ENCODE measurements around the gene RAB28. TPM values are rescaled to one million over a fixed set of nuclear protein-coding genes. Genes with fewer than 3 reads are reported as not detected.

Gene RAB28
- total and polyA plus RNA-seq, 2 experiments from 2014 or later = 15.3 to 23.9 TPM

- Histone ChIP-seq H3K27me3 (ENCODE audit: insufficient read depth) (no peaks in the 10 kb centered on the region), H3F3A (replicated peaks; ENCODE audit: low read depth) (no peaks in the 10 kb centered on the region), H3K79me2 (replicated peaks; ENCODE audit: insufficient read depth) (no peaks in the 10 kb centered on the region), H3K4me2 (no peak overlapping the region), H3K4me3 (no peak overlapping the region), H3K9me2 (ENCODE audit: insufficient read depth) (no peaks in the 10 kb centered on the region), H4K20me1 (replicated peaks; ENCODE audit: insufficient read depth) (no peaks in the 10 kb centered on the region), H3K4me1 (ENCODE audit: insufficient read depth) (no peaks in the 10 kb centered on the region), H3K27ac (ENCODE audit: low read depth) (no peak overlapping the region), H3K36me3 (ENCODE audit: insufficient read depth) (no peaks in the 10 kb centered on the region), H2AFZ (no peak overlapping the region)
- DNase-seq (ENCODE audit: low spot score) (no peak), ATAC-seq (no peak)
- H3K27me3 Mint-ChIP-seq (ENCODE audit: insufficient read depth, low read depth, poor library complexity) = no peaks in the 10 kb centered on the region
- TF ChIP-seq EZH2phosphoT487 (IDR thresholded peaks at IDR 0.05; ENCODE audit: unreplicated experiment) = no peak
- TF ChIP-seq JUNB (IDR thresholded peaks at IDR 0.05; ENCODE audit: unreplicated experiment) = no peak
- no peak for TF ChIP-seq EZH2 (IDR thresholded peaks at IDR 0.05; ENCODE audit: low read depth, unreplicated experiment)
- no peak for TF ChIP-seq ETS1 (IDR thresholded peaks at IDR 0.05)
- H3K27ac Mint-ChIP-seq = no peak overlapping the region
- H3K4me1 Mint-ChIP-seq = no peaks in the 10 kb centered on the region; the same call in 2 of the 3 replicates
- peaks cover 1% of the 10 kb centered on the region; the same call in 1 of the 3 replicates for H3K9me3 Mint-ChIP-seq
- no peak overlapping the region for H3K4me3 Mint-ChIP-seq
- no peaks in the 10 kb centered on the region for H3K36me3 Mint-ChIP-seq (ENCODE audit: low read depth)
Observed at GRCh38 chr4:13492747-13493146, 8.6 kb upstream of the RAB28 start.

- ATAC-seq (no peak), DNase-seq (ENCODE audit: low spot score) (peak; percentile 48)
- peaks cover 37% of the 10 kb centered on the region for H3K79me2 ChIP-seq (replicated peaks; ENCODE audit: insufficient read depth)
- 0 out of 2 replicates have a peak, but pooled peaks cover 2% of the 10 kb centered on the region for H3F3A ChIP-seq (replicated peaks; ENCODE audit: low read depth)
- peak overlapping the region; percentile 92 for H3K4me2 ChIP-seq
- no peaks in the 10 kb centered on the region for H3K27me3 ChIP-seq (ENCODE audit: insufficient read depth)
- TF ChIP-seq CTCF (conservative IDR thresholded peaks at IDR 0.05; ENCODE audit: low read depth in 2 of 2) (no peak), CREB1 (CRISPR knock-in tag; IDR thresholded peaks at IDR 0.05; ENCODE audit: low read depth) (peak; percentile 57)
- Mint-ChIP-seq H3K36me3 (ENCODE audit: low read depth) (no peaks in the 10 kb centered on the region), H3K9me3 (peaks cover 5% of the 10 kb centered on the region; the same call in 2 of the 3 replicates), H3K4me3 (peak overlapping the region; percentile 97), H3K27ac (peak overlapping the region; percentile 43), H3K27me3 (ENCODE audit: insufficient read depth, low read depth, poor library complexity) (peaks cover 13% of the 10 kb centered on the region), H3K4me1 (peaks cover 18% of the 10 kb centered on the region)
- peaks cover 9% of the 10 kb centered on the region for H3K4me1 ChIP-seq (ENCODE audit: insufficient read depth)
- peak overlapping the region; percentile 83 for H2AFZ ChIP-seq
- peak overlapping the region; percentile 97; the same call in 1 of the 2 replicates for H3K27ac ChIP-seq (ENCODE audit: low read depth)
- H3K36me3 ChIP-seq (ENCODE audit: insufficient read depth) = no peaks in the 10 kb centered on the region
- peak overlapping the region; percentile 80 for H3K4me3 ChIP-seq
- no peaks in the 10 kb centered on the region for H3K9me2 ChIP-seq (ENCODE audit: insufficient read depth)
- H4K20me1 ChIP-seq (replicated peaks; ENCODE audit: insufficient read depth) = 0 out of 2 replicates have a peak, but pooled peaks cover 7% of the 10 kb centered on the region
Observed at GRCh38 chr4:13484749-13485221, 645 bp upstream of the RAB28 start.

GRCh38 chr4:13483768-13484121, 395 bp downstream of the RAB28 start:
- H3K4me1 Mint-ChIP-seq = peaks cover 18% of the 10 kb centered on the region
- peak overlapping the region; percentile 28; the same call in 1 of the 2 replicates for H2AFZ ChIP-seq
- H3K9me3 Mint-ChIP-seq = peaks cover 5% of the 10 kb centered on the region; the same call in 2 of the 3 replicates
- peak overlapping the region; percentile 92 for H3K4me2 ChIP-seq
- ATAC-seq = peak; percentile 56
- H3K27ac ChIP-seq (ENCODE audit: low read depth) = peak overlapping the region; percentile 97
- no peaks in the 10 kb centered on the region for H3K36me3 ChIP-seq (ENCODE audit: insufficient read depth)
- H3K36me3 Mint-ChIP-seq (ENCODE audit: low read depth) = no peaks in the 10 kb centered on the region
- H4K20me1 ChIP-seq (replicated peaks; ENCODE audit: insufficient read depth) = 0 out of 2 replicates have a peak, but pooled peaks cover 7% of the 10 kb centered on the region
- peak overlapping the region; percentile 80 for H3K4me3 ChIP-seq
- 0 out of 2 replicates have a peak, but pooled peaks cover 2% of the 10 kb centered on the region for H3F3A ChIP-seq (replicated peaks; ENCODE audit: low read depth)
- peaks cover 13% of the 10 kb centered on the region for H3K27me3 Mint-ChIP-seq (ENCODE audit: insufficient read depth, low read depth, poor library complexity)
- H3K27ac Mint-ChIP-seq = peak overlapping the region; percentile 93
- H3K4me3 Mint-ChIP-seq = peak overlapping the region; percentile 97
- H3K4me1 ChIP-seq (ENCODE audit: insufficient read depth) = peaks cover 9% of the 10 kb centered on the region
- no peaks in the 10 kb centered on the region for H3K27me3 ChIP-seq (ENCODE audit: insufficient read depth)
- peaks cover 37% of the 10 kb centered on the region for H3K79me2 ChIP-seq (replicated peaks; ENCODE audit: insufficient read depth)
- no peaks in the 10 kb centered on the region for H3K9me2 ChIP-seq (ENCODE audit: insufficient read depth)
- DNase-seq (ENCODE audit: low spot score) = peak; percentile 75
- TF ChIP-seq CREB1 (CRISPR knock-in tag; IDR thresholded peaks at IDR 0.05; ENCODE audit: low read depth) (no peak), POLR2AphosphoS5 (IDR thresholded peaks at IDR 0.05; ENCODE audit: low read depth) (no peak), REST (IDR thresholded peaks at IDR 0.05; ENCODE audit: unreplicated experiment) (peak; percentile 27)
